SK-N-MC (cell line): Measurements from ENCODE around the gene TSPAN5.
"Not testable (repeated sequence)": the region's sequence is repeated elsewhere in the genome, so short reads cannot be mapped to it uniquely, and the experiment has no call there.

Source experiments
- DNase-seq: peaks from one replicate; pipeline ENCODE4 v3.0.0-alpha.2; 2011; ENCODE audit warnings: low read depth, low spot score
- H3K27ac ChIP-seq: fragments of 200-600 bp; sonication (generic); 2 replicates; pipeline ENCODE4 v1.5.1; 2016; ENCODE audit warnings: mixed run types
- H3K36me3 ChIP-seq: fragments of 200-600 bp; sonication (generic); 2 replicates; pipeline ENCODE4 v1.6.1; 2017; ENCODE audit warnings: antibody characterized with exemption, low read length, mixed read lengths; ENCODE audit not compliant: insufficient read depth
- H3K4me3 ChIP-seq: fragments of 200-600 bp; sonication (generic); 2 replicates; pipeline ENCODE4 v1.5.1; 2016
- H3K9ac ChIP-seq: fragments of 200-600 bp; sonication (generic); 2 replicates; pipeline ENCODE4 v1.8.0; 2017; ENCODE audit warnings: mixed run types, mixed read lengths; ENCODE audit not compliant: insufficient read length
- H3K9me3 ChIP-seq: fragments of 200-600 bp; sonication (generic); 2 replicates; pipeline ENCODE4 v1.6.1; 2017; ENCODE audit warnings: low read depth, mild to moderate bottlenecking, antibody characterized with exemption, low read length, moderate library complexity, mixed read lengths
- EZH2 ChIP-seq: fragments of 200-600 bp; sonication (generic); IDR thresholded peaks from one replicate; pipeline ENCODE4 v1.6.1; 2017; ENCODE audit warnings: antibody characterized with exemption
- FOXP2 ChIP-seq: optimal IDR thresholded peaks from 2 replicates; pipeline ENCODE3; 2011; ENCODE audit warnings: mild to moderate bottlenecking, moderate library complexity; ENCODE audit not compliant: insufficient read depth; ENCODE audit errors: extremely low read length, control extremely low read depth
- POLR2AphosphoS5 ChIP-seq: IDR thresholded peaks from 2 replicates; pipeline ENCODE4 v1.6.1; 2012; ENCODE audit warnings: mild to moderate bottlenecking, low read depth, low read length, borderline replicate concordance

The TSPAN5 gene

DNA sequence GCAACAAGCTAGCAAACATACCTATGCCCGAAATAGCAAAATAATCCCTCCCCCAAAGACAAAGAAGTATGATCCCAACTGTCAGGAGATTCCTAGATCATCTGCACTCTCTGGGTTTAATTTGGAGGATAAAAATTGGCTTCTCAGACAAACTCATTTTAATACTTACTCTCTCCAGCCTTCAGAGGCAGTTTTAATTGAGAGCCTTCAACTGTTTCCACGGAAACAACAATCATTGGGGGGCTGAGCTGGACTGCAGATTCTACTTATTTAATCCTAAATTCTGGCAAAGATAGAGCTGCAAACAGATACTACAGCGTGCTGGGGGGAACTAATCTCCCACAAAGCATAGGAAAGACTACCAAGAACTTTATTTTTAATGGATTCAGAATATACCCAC, 168.2 kb downstream of the TSPAN5 start:
- Histone ChIP-seq H3K9ac (no peak overlapping the region), H3K4me3 (no peak overlapping the region), H3K9me3 (no peaks in the 10 kb centered on the region), H3K36me3 (no peaks in the 10 kb centered on the region), H3K27ac (no peak overlapping the region)
- DNase-seq = no peak
- TF ChIP-seq EZH2 = no peak
- TF ChIP-seq POLR2AphosphoS5 = no peak
- no peak for TF ChIP-seq FOXP2

DNA sequence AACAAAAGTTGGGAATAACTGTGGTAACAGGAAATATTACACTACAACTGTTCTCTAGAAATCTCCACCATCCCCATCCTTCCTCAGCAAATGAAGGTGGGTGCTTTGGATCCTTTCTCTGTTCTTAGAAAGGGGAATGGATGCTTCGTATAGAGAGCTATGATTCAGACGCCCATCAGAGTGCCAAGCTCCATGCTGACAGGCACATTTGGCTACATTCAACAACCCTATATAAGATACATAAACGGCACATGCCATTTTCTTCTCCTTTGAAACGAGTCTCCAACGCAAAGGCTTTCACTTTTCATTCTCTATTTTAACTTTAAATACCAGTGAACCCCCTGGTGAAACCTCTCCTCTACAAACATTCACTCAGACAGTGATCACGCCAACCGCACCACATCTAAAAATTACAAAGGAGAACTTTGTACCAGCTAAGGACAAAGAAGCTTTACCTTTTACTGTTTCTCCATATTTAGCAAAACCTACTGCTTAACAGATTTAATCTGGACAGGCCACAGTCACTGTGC, 172.5 kb downstream of the TSPAN5 start:
- no peak for DNase-seq
- Histone ChIP-seq H3K27ac (no peak overlapping the region), H3K9ac (no peak overlapping the region), H3K9me3 (no peaks in the 10 kb centered on the region), H3K4me3 (no peak overlapping the region), H3K36me3 (no peaks in the 10 kb centered on the region)
- TF ChIP-seq EZH2 = no peak
- no peak for TF ChIP-seq FOXP2
- TF ChIP-seq POLR2AphosphoS5 = no peak

DNA sequence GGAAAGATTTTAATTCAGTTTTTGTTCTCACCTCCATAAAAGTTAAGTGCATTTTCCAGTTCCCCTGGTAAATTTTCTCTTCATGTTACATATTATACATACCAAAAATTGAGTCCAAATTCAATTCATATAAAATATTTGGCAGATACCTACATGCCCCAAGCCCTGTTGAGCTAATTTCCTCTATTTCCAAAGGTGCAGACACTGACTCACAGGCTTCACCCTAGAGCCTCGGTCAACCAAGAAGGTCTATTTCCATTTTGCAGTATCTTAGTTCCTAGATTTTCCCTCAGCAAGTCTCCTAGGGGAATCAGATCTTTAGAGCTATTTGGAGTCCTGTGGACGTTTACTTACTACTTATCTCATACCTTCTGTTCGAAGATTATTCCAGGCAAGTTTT, 174.4 kb downstream of the TSPAN5 start:
- no peak for DNase-seq

DNA sequence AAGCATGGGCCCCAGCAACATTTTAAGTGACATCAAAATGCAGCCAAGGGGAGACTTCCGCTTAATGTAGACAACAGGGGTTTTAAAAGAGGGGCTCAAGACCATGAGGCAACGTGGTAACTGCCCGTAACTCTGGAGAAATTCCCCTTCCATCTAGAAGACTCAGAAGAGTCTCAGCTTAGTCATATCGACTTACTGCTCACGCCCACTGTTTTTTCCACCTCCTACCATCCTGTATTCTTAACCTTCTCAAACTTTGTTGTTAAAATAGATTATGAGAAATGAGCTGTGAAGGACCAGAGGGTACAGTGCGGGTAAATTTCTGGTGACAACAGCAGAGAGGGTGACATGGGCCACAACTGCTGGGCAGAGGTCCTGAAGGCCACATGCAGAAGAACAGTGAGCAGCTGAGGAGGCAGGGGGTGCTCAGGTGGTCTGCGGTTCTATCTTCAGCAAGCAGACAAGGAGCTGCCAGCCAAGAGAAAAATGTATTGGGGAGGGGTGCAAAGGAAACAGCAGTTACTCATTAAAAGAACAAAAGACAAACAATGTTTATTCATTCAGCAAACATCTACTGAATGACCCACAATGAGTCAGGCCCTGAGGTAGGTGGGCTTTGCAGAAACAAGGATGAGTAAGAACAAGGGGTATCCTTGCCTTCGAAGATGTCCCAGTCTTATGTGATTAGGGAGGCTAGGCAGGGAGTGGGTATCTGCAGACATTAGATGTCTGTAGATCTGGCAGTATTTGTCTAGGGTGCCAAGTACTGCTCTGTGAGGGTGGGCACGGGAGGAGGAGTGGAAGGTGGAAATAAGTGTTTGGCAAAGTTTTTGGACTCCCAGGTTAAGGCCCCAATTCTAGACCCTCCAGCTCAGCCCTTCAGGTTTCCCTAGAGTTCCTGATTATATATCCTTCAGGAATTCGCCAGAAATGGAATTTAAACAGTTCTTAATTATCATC, 175.3 kb downstream of the TSPAN5 start:
- H3K36me3 ChIP-seq = no peaks in the 10 kb centered on the region
- no peak overlapping the region for H3K4me3 ChIP-seq
- H3K9me3 ChIP-seq = no peaks in the 10 kb centered on the region
- DNase-seq = no peak
- H3K9ac ChIP-seq = no peak overlapping the region
- no peak for TF ChIP-seq POLR2AphosphoS5
- no peak for TF ChIP-seq EZH2
- no peak for TF ChIP-seq FOXP2
- H3K27ac ChIP-seq = no peak overlapping the region

More for the DNA sequence above, 174.4 kb downstream of the TSPAN5 start:
- Histone ChIP-seq H3K27ac (no peak overlapping the region), H3K9ac (no peak overlapping the region), H3K9me3 (no peaks in the 10 kb centered on the region), H3K4me3 (no peak overlapping the region), H3K36me3 (no peaks in the 10 kb centered on the region)
- no peak for TF ChIP-seq FOXP2

DNA sequence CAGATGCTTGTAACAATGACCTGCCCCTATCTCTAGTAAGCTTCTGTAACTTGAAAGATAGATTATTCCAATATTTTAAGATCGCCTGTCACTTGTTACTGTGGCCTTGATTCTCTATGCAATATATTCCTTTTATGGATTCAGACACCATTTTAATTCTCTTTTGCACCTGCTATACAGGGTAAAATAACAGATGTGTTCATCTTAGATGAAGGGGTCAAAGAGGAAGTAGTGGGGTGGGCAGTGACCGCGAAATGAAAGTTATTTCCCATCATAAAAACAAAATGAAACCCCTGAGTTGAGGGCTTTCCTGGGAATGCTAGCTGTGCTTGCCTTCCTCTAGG, 175.9 kb downstream of the TSPAN5 start:
- Histone ChIP-seq H3K27ac (no peak overlapping the region), H3K9me3 (no peaks in the 10 kb centered on the region), H3K9ac (no peak overlapping the region), H3K36me3 (no peaks in the 10 kb centered on the region), H3K4me3 (no peak overlapping the region)
- TF ChIP-seq POLR2AphosphoS5 (no peak), EZH2 (no peak), FOXP2 (no peak)
- no peak for DNase-seq

DNA sequence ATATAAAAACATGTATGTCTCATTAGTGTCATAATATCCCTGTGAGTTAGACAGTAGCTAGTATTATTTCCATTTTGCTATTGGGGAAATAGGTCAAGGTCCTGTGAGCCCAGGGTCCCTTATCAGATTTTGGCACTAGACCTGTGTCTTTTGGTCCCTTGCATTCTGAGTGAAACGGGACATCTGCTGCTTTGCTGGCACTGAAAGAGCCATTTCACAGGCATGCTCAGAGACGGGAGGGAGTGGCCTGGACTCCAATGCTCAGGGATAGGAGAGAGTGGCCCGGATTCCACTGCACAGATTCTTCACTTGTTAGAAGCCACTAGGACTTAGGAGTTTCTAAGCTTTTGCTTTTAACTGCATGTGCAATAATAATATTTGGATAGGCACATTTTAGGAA, 177.2 kb downstream of the TSPAN5 start:
- no peak overlapping the region for H3K9ac ChIP-seq
- H3K4me3 ChIP-seq = no peak overlapping the region
- H3K36me3 ChIP-seq = no peaks in the 10 kb centered on the region
- H3K27ac ChIP-seq = no peak overlapping the region
- DNase-seq = no peak
- TF ChIP-seq POLR2AphosphoS5 = no peak
- TF ChIP-seq FOXP2 = no peak
- TF ChIP-seq EZH2 = no peak
- H3K9me3 ChIP-seq = no peaks in the 10 kb centered on the region

DNA sequence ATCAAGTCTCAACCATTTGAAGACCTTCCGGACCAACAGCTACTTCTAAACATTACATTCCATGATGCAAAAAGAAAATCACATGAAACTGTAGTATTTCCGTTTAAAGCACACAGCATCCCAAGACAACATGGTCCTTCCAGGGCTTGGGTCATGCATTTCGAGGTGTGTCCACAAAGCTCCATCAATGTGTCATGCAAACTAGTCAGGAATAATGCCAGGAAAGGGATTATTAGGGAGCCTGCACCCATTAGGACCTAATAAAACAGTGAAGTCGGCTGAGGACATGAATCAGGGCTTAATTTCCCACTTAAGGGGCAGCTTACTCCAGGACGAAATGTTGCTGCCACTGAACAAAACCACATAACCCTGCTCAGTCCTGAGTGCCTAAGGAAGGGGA, 177.9 kb downstream of the TSPAN5 start:
- H3K27ac ChIP-seq = no peak overlapping the region

DNA sequence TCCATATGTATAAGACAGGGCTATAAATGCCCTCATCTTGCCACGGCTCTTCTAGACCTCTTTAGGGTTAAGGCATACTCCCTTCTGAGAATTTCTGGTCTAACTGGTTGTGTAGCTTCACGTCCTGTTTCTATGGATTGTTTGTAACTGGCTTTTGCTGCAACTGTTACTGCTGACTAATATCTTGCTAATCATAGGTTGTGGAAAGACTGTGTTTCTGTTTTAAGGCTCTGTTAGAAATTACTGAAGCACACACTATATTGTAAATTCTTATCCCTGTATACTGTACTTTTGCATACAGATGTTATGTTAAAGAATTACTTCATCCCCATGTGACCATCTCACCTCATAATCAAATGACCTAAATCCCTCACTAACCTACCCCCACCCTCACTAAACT, 178.8 kb downstream of the TSPAN5 start:
- H3K9ac ChIP-seq, H3K27ac ChIP-seq, H3K36me3 ChIP-seq, H3K4me3 ChIP-seq, H3K9me3 ChIP-seq, DNase-seq: not testable (repeated sequence)

More for the DNA sequence above, 177.9 kb downstream of the TSPAN5 start:
- no peaks in the 10 kb centered on the region for H3K36me3 ChIP-seq
- no peaks in the 10 kb centered on the region for H3K9me3 ChIP-seq
- no peak for DNase-seq
- TF ChIP-seq POLR2AphosphoS5 (no peak), FOXP2 (no peak), EZH2 (no peak)
- no peak overlapping the region for H3K9ac ChIP-seq
- no peak overlapping the region for H3K4me3 ChIP-seq

DNA sequence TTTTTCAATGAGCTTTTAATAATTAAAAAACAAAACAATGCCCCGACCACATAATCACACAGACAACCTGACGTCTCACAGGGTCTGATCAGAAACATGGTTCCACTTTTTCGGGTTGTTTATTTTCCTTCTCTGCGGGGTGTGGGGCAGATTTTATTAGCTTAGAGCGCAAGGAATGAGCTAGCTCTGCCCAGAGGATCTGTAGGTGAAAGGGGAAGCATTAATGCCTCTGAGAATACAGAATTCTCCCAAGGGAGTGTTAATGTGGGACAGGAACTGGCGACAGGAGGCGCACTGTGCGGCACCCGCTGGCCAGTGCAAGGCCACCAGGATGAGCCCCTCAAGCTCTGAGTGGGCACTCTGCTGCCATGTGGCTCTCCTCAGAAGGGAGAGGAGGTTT, 181.5 kb downstream of the TSPAN5 start:
- no peak overlapping the region for H3K4me3 ChIP-seq
- no peaks in the 10 kb centered on the region for H3K9me3 ChIP-seq
- no peaks in the 10 kb centered on the region for H3K36me3 ChIP-seq
- TF ChIP-seq EZH2 = no peak
- TF ChIP-seq POLR2AphosphoS5 = no peak
- no peak for TF ChIP-seq FOXP2
- no peak for DNase-seq
- no peak overlapping the region for H3K9ac ChIP-seq
- no peak overlapping the region for H3K27ac ChIP-seq
